ENCODE measurements around the gene DCLRE1B.

The DCLRE1B gene

DNA sequence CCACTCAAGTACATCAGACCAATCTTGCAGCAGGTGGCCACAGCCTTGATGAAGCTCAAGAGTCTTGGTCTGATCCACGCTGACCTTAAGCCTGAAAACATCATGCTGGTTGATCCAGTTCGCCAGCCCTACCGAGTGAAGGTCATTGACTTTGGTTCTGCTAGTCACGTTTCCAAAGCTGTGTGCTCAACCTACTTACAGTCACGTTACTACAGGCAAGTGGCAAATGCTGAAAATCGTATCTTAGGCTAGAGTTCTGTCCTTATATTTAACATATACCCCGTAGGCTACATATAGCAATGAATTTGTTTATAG, 36.1 kb downstream of the DCLRE1B start:
- TF ChIP-seq CTCF (IDR thresholded peaks at IDR 0.05; ENCODE audit: insufficient read depth, low read length, poor library complexity, severe bottlenecking) (no peak), EZH2phosphoT487 (conservative IDR thresholded peaks at IDR 0.05; ENCODE audit: low read length) (no peak)
- no peaks in the 10 kb centered on the region for H3K9me3 ChIP-seq (ENCODE audit: insufficient read depth, low read length)
- H3K79me2 ChIP-seq (ENCODE audit: insufficient read depth, low read length): peaks cover 77% of the 10 kb centered on the region
- no peaks in the 10 kb centered on the region for H3K9me2 ChIP-seq (replicated peaks; ENCODE audit: insufficient read depth, low read length)
- H3K27ac ChIP-seq (ENCODE audit: low read depth, low read length): no peak overlapping the region
- H2AFZ ChIP-seq (ENCODE audit: low read depth, low read length, severe bottlenecking): no peak overlapping the region
- H3K4me3 ChIP-seq (ENCODE audit: insufficient read depth, low read length, poor library complexity, severe bottlenecking): no peak overlapping the region
- H3K36me3 ChIP-seq (ENCODE audit: low read length): peaks cover 30% of the 10 kb centered on the region
- H3K4me2 ChIP-seq (ENCODE audit: low read depth, low read length, poor library complexity, severe bottlenecking): no peak overlapping the region
- H3K9ac ChIP-seq (ENCODE audit: low read length): no peak overlapping the region
- H3F3A ChIP-seq (ENCODE audit: insufficient read depth): peaks cover 7% of the 10 kb centered on the region; the same call in 1 of the 2 replicates
- peaks cover 8% of the 10 kb centered on the region; the same call in 1 of the 2 replicates for H4K20me1 ChIP-seq (ENCODE audit: low read depth, low read length)
- no peaks in the 10 kb centered on the region for H3K27me3 ChIP-seq (ENCODE audit: low read length)

- H3K9me3 ChIP-seq (ENCODE audit: insufficient read depth, low read length): no peaks in the 10 kb centered on the region
- H3K27me3 ChIP-seq (ENCODE audit: low read length): no peaks in the 10 kb centered on the region
- TF ChIP-seq CTCF (IDR thresholded peaks at IDR 0.05; ENCODE audit: insufficient read depth, low read length, poor library complexity, severe bottlenecking) (no peak), EZH2phosphoT487 (conservative IDR thresholded peaks at IDR 0.05; ENCODE audit: low read length) (no peak)
- no peak overlapping the region for H3K4me2 ChIP-seq (ENCODE audit: low read depth, low read length, poor library complexity, severe bottlenecking)
- peaks cover 14% of the 10 kb centered on the region; the same call in 1 of the 2 replicates for H3F3A ChIP-seq (ENCODE audit: insufficient read depth)
- no peak overlapping the region for H3K4me3 ChIP-seq (ENCODE audit: insufficient read depth, low read length, poor library complexity, severe bottlenecking)
- no peaks in the 10 kb centered on the region for H3K9me2 ChIP-seq (replicated peaks; ENCODE audit: insufficient read depth, low read length)
- peaks cover 30% of the 10 kb centered on the region for H3K36me3 ChIP-seq (ENCODE audit: low read length)
- H3K9ac ChIP-seq (ENCODE audit: low read length): no peak overlapping the region
- no peak overlapping the region for H2AFZ ChIP-seq (ENCODE audit: low read depth, low read length, severe bottlenecking)
- no peak overlapping the region for H3K27ac ChIP-seq (ENCODE audit: low read depth, low read length)
- peaks cover 77% of the 10 kb centered on the region for H3K79me2 ChIP-seq (ENCODE audit: insufficient read depth, low read length)
- H4K20me1 ChIP-seq (ENCODE audit: low read depth, low read length): peaks cover under 1% of the 10 kb centered on the region; the same call in 1 of the 2 replicates
Observed at GRCh38 chr1:113942527-113942926, 37.4 kb downstream of the DCLRE1B start.

- Histone ChIP-seq H3K4me2 (ENCODE audit: low read depth, low read length, poor library complexity, severe bottlenecking) (no peak overlapping the region), H3K4me3 (ENCODE audit: insufficient read depth, low read length, poor library complexity, severe bottlenecking) (no peak overlapping the region), H3K27ac (ENCODE audit: low read depth, low read length) (no peak overlapping the region), H4K20me1 (ENCODE audit: low read depth, low read length) (no peaks in the 10 kb centered on the region; the same call in 1 of the 2 replicates), H3K79me2 (ENCODE audit: insufficient read depth, low read length) (peaks cover 77% of the 10 kb centered on the region), H3K9me3 (ENCODE audit: insufficient read depth, low read length) (no peaks in the 10 kb centered on the region), H3K9me2 (replicated peaks; ENCODE audit: insufficient read depth, low read length) (no peaks in the 10 kb centered on the region), H3K36me3 (ENCODE audit: low read length) (peaks cover 30% of the 10 kb centered on the region), H3K27me3 (ENCODE audit: low read length) (no peaks in the 10 kb centered on the region), H2AFZ (ENCODE audit: low read depth, low read length, severe bottlenecking) (no peak overlapping the region), H3F3A (ENCODE audit: insufficient read depth) (peaks cover 14% of the 10 kb centered on the region; the same call in 1 of the 2 replicates), H3K9ac (ENCODE audit: low read length) (no peak overlapping the region)
- TF ChIP-seq EZH2phosphoT487 (conservative IDR thresholded peaks at IDR 0.05; ENCODE audit: low read length) (no peak), CTCF (IDR thresholded peaks at IDR 0.05; ENCODE audit: insufficient read depth, low read length, poor library complexity, severe bottlenecking) (no peak)
Observed at GRCh38 chr1:113943028-113943811, 38.1 kb downstream of the DCLRE1B start.
